HFF-Myc (cell line): Measurements from ENCODE around the gene ITGB8.
A peak's percentile ranks its signal among the peaks of the same experiment; 100 is the strongest.

Experiments
- DNase-seq: peaks from one replicate; pipeline ENCODE4 v3.0.0-alpha.2; 2011; ENCODE audit warnings: low read depth; ENCODE audit errors: extremely low read depth
- H3K4me3 ChIP-seq: replicated peaks from 2 replicates; pipeline ENCODE4 v1.5.1; 2011; ENCODE audit warnings: low read depth, mild to moderate bottlenecking, control low read depth, low read length
- CTCF ChIP-seq: IDR thresholded peaks from 2 replicates; pipeline ENCODE4 v1.5.1; 2012; ENCODE audit warnings: mild to moderate bottlenecking, low read depth, low read length, control low read depth; ENCODE audit errors: missing control alignments

The ITGB8 gene

GRCh38 chr7:20326342-20326741, 4.4 kb upstream of the ITGB8 start:
- TF ChIP-seq CTCF = no peak
- DNase-seq = no peak
- H3K4me3 ChIP-seq = no peak overlapping the region

- H3K4me3 ChIP-seq = no peak overlapping the region
- TF ChIP-seq CTCF = no peak
- no peak for DNase-seq
Observed at GRCh38 chr7:20327055-20327454, 3.6 kb upstream of the ITGB8 start.

- TF ChIP-seq CTCF = no peak
- no peak for DNase-seq
- H3K4me3 ChIP-seq = no peak overlapping the region
Observed at GRCh38 chr7:20328027-20328426, 2.7 kb upstream of the ITGB8 start.

- no peak for TF ChIP-seq CTCF
- no peak overlapping the region for H3K4me3 ChIP-seq
- DNase-seq = no peak
Observed at GRCh38 chr7:20328692-20329091, 2.0 kb upstream of the ITGB8 start.

GRCh38 chr7:20329389-20330238, 1.1 kb upstream of the ITGB8 start:
- no peak for DNase-seq
- peak overlapping the region; percentile 61 for H3K4me3 ChIP-seq
- peak; percentile 20 for TF ChIP-seq CTCF

GRCh38 chr7:20330928-20331909, 519 bp downstream of the ITGB8 start:
- H3K4me3 ChIP-seq = peak overlapping the region; percentile 61
- TF ChIP-seq CTCF = no peak
- no peak for DNase-seq
